Activated naive CD8-positive, alpha-beta T cell treated with anti-CD3 and anti-CD28 coated beads, Interleukin-2, amount 50 U/mL, for 16 hours (primary cell): Measurements from ENCODE around the gene HIVEP3.
"Not testable (repeated sequence)": the region's sequence is repeated elsewhere in the genome, so short reads cannot be mapped to it uniquely, and the experiment has no call there.

Experiments used
- DNase-seq: peaks from one replicate; pipeline ENCODE4 v3.0.0-alpha.2; 2020; ENCODE audit warnings: low read depth, low spot score

Gene HIVEP3

GRCh38 chr1:41562328-41562727 is 356.4 kb downstream of the HIVEP3 start:
- DNase-seq: no peak

- DNase-seq: no peak
Observed at GRCh38 chr1:41560931-41561330, 357.8 kb downstream of the HIVEP3 start.

DNA sequence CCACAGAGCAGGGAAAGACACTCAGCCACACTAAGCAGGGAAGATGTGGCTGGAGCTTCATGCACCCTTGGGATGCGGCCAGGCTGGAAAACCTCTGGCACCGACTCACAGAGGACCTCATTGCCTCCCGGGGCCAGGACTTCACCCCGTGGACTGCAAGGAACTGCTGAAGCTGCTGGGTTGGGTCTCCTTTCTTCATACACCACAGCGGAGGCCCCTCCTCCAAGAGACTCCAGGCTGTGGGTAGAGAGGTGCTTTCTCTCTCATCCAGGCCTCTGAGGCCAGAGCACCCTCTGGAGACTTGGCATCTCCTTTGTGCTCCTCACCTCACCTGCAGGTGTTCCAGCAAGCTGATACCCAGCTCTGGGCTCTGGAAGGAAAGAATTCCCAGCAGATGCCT is 358.2 kb downstream of the HIVEP3 start:
- no peak for DNase-seq

GRCh38 chr1:41559331-41559730 is 359.4 kb downstream of the HIVEP3 start:
- DNase-seq: no peak

DNA sequence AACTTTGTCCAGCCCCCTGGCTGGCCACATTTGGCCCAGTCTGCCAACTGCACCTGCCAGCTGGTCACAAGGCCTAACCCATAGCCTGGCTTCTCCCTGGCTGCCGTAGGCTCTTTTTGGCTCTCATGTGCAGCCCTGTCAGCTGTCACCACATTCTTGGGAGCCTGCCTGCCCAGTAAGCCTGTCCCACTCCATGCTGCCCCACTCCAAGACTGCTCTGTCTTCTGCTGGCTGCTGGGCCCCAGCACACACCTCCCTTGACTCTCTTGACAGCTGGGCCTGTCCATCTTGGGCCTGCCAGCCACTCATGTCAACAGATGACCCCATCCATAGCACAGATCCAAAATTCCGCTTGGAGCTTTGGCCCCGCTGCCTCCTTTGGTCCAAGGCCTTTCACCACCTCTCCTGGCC is 360.0 kb downstream of the HIVEP3 start:
- no peak for DNase-seq

DNA sequence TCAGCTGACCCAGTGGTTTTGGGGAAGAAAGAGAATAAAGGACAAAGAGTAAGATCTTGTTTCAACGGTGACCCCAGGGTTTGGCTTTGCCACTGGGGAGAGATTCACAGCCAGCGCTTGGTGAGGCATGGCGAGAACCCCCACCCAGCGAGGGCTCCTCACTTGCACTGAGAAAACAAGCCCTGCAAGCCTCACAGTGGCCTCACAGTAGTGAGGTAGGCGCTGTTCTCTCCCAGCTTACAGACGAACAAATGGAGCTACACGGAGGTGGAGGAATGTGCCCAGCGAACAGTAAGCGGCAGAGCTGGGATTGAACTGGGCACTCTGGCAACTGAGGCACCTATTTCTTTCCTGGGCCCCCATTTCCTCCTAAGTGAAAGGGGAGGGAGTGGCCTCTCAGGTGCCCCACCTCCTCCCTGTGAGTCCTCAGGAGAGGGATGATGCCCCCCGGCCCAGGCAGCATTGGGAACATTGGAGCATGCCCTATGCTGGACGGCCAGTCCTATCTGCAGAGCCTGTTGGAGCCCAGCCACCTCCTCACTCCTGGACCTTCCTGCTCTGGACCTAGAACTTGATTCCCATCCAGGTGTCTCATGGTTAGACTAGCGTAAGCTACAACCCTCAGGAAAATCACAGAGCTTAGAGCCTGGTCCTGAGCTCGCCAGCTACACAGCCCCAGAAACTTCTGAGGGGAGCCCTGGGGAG is 360.8 kb downstream of the HIVEP3 start:
- no peak for DNase-seq

GRCh38 chr1:41554746-41555145 is 364.0 kb downstream of the HIVEP3 start:
- not testable (repeated sequence) for DNase-seq

DNA sequence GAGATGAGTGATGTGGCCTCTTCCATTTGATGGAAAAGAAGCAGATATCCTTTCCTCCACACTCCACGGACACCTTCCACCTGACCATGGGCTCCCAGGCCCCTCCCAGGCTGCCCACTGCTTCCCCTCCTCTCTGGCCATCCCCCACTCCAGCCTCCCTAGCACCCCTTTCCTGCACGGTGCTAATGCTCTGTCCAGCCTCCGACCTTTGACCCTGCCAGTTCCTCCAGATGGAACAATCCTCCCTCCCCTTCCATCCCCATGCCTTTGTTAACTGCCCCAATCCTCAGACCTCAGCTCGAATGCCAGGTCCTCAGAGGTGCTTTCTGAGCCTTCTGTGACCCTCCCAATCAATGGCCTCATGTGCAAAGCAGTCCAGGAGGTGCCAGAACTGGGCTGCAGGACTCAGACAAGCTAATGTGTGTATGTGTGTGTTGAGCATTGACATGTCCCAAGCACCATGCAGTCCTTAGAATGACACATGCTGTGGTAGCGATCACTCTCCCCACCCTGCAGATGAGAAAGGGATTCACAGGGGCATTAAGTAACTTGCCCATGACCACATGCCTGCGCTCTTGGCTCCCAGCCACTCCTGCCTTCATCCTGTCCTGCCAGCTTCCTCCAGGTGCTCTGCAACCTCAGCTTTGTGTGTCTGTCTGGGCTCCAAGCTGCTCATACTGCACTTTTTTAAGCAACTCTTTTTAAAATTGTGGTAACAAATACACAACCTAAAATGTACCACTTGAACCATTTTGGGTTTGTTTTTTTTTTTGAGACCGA is 370.8 kb downstream of the HIVEP3 start:
- DNase-seq: no peak

GRCh38 chr1:41547336-41547735 is 371.4 kb downstream of the HIVEP3 start:
- no peak for DNase-seq

DNA sequence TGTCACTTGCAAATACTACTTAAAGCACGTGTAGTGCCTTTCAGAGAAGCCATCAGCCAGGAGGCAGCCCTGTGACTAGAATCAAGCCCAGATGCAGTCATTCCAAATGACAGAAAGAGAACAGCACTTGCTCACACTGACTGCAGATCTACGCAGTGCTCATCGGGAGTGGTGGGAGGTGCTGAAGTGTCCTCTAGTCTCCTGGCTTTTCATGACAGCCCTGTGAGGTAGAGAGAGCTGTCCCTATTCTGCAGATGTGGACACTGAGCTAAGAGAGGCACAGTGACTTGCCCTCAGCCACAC is 371.9 kb downstream of the HIVEP3 start:
- DNase-seq: no peak

GRCh38 chr1:41545996-41546832 is 372.5 kb downstream of the HIVEP3 start:
- no peak for DNase-seq

DNA sequence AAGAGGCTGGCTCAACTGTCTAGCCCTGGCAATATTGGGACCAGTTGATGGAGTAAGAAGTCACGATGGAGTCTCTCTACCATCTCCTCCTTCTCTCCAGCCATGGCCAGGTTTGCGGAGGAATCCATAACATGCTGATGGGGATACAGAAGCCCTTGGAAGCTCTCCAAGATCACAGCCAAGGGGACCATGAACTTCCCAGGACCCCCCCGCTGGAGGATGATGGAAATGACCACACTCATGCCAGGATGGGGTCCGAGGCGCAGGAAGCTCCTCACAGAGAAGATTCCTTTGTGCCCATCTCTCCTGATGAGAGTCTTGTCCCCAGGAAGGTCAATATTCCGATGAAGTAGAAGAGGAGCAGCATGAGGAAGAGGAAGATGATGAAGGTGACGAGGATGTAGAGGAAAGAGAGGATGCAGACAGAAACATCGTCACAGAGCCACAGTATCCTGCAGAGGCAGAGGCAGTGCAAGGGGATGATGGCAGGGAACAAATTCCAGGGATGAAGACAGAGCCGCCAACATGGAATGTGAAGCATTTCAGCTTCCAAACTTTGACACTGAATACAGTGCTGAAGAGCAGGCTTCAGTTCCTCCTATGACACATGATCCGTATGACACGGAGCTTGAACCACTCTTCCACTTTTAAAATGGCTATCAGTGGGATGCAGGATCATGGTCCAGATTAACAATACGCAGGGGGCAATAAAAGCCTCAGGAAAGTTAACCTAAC is 376.4 kb downstream of the HIVEP3 start:
- no peak for DNase-seq

GRCh38 chr1:41541592-41541952 is 377.1 kb downstream of the HIVEP3 start:
- DNase-seq: no peak

- no peak for DNase-seq
Observed at GRCh38 chr1:41540886-41541591, 377.7 kb downstream of the HIVEP3 start.

- DNase-seq: no peak
Observed at GRCh38 chr1:41539999-41540398, 378.7 kb downstream of the HIVEP3 start.

DNA sequence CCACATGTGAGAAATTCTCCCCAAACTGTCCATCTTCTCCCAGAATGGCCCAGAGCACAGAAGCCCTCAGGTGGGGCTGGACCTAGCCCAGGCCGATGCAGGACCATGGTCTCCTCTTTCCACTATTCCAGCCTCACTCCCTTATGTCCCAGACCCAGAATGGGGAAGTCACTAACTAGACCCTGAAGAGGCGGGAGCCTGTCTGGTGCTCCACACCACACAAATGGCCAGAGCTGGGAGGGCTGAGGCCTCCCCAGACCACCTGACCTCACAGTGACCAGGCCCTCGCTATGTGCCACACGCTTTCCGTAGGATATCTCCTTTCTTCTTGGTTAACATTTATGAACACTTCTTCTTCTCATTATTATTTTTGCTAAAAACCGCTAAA is 379.3 kb downstream of the HIVEP3 start:
- no peak for DNase-seq

DNA sequence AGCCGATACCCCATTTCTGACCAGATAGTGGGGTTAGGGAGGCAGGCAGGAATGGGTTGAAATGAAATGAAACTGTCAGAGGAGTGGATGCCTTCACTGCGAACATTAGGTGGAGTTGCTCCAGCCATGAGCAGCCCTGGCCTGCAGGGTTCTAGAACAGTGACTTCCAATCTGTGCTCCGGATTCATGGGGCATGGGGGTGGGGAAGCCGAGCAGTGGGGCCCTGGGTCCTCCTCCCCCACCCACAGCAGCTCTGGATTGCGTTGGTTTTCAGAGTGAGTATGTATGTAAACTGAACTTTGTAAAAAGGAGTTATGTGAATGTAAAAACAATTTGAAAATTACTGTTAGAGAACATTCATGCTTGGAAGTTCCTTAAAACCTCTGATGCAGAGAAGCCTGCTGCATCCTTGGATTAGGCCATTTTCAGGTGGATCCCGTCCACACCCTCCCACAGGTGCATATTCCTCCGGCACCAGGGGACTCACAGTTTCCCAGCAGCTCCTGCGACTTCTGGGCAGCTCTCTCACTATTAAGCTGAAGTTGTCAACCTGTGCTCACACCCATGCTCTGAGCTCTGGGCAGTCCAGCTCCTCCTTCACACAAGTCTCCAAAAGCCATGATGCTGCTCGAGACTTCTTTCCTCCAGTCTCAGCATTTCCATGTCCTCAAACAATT is 379.8 kb downstream of the HIVEP3 start:
- DNase-seq: no peak

- no peak for DNase-seq
Observed at GRCh38 chr1:41537788-41538351, 380.9 kb downstream of the HIVEP3 start.

DNA sequence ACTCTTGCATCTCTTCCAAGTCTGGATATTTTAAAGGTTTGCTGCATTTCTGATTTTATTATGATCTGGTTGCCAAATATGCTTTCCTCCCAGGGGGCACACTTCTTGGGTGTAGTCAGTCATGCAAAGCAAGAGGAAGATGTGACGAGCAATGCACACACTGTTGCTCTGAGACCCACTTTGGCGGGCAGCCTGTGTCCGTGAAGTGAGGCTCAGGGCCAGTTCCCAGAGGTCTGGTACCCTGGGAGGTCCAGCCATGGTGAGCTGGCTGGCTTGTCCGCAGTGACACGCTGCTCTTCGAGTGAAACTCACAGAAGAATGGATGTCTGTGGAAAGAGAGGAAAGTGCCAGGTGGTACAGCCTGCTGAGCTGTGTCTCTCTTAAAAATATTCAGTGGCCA is 381.5 kb downstream of the HIVEP3 start:
- DNase-seq: no peak

GRCh38 chr1:41536361-41536802 is 382.3 kb downstream of the HIVEP3 start:
- no peak for DNase-seq
